GM10266 (cell line): ENCODE results near the gene ABCB11.

Experiments used
- DNase-seq: peaks from one replicate; pipeline ENCODE4 v3.0.0; 2012; ENCODE audit errors: extremely low spot score
- TF ChIP-seq, protein P1 (sequence below): IDR thresholded peaks from 2 replicates; pipeline ENCODE4 v1.5.1; 2012; ENCODE audit warnings: mild to moderate bottlenecking, low read depth; ENCODE audit not compliant: control insufficient read depth, insufficient read depth; ENCODE audit errors: missing control alignments

ABCB11 gene

GRCh38 chr2:168992026-168992425, 39.1 kb downstream of the ABCB11 start:
- TF ChIP-seq, protein P1, sequence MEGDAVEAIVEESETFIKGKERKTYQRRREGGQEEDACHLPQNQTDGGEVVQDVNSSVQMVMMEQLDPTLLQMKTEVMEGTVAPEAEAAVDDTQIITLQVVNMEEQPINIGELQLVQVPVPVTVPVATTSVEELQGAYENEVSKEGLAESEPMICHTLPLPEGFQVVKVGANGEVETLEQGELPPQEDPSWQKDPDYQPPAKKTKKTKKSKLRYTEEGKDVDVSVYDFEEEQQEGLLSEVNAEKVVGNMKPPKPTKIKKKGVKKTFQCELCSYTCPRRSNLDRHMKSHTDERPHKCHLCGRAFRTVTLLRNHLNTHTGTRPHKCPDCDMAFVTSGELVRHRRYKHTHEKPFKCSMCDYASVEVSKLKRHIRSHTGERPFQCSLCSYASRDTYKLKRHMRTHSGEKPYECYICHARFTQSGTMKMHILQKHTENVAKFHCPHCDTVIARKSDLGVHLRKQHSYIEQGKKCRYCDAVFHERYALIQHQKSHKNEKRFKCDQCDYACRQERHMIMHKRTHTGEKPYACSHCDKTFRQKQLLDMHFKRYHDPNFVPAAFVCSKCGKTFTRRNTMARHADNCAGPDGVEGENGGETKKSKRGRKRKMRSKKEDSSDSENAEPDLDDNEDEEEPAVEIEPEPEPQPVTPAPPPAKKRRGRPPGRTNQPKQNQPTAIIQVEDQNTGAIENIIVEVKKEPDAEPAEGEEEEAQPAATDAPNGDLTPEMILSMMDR = no peak
- no peak for DNase-seq

- DNase-seq = no peak
- TF ChIP-seq, protein P1 = no peak
Observed at GRCh38 chr2:168988755-168989154, 42.4 kb downstream of the ABCB11 start.

DNA sequence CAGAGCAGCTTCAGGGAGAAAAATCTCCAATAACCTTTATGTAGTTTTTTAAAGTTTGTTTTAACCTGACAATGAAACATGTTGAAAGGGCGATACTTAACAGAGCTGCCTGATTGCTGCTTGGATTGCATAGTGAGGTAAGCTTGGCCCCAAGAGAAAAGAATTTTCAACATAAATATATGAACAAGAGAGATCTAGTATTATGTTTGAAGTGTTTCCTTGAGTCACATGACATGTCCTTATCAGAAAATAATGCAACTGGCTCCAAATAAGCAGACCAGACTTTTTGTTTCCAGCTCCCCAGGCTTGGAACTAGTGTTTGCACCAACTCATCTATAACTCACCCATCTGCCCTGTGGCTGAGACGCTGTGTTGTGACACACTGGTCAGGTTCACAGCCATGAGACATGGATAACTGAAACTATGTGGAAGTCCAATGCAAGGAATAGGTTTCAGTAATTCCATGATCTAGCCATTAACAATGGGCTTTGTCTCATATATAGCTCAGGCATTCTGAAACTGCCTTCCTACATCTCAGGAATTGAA, 44.7 kb downstream of the ABCB11 start:
- TF ChIP-seq, protein P1 = no peak
- DNase-seq = no peak

GRCh38 chr2:168981651-168982050, 49.5 kb downstream of the ABCB11 start:
- no peak for DNase-seq
- TF ChIP-seq, protein P1 = no peak

DNA sequence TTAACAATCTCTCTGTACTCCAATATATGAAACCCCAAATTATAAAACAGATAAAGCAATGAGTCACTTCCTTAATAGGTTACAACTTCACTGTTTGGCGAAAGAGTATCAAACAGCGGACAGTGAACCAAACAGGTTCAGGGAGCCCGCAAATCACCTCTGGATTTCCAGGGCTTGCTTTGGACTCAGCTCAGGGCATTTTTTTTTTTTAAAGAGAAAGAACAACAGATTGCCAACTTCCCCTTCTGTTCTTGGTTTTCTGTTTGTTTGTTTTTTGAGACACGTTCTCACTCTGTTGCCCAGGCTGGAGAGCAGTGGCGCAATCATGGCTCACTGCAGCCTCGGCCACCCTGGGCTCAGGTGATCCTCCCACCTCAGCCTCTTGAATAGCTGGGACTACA, 52.7 kb downstream of the ABCB11 start:
- DNase-seq = no peak
- TF ChIP-seq, protein P1 = no peak

- TF ChIP-seq, protein P1 = no peak
- no peak for DNase-seq
Observed at GRCh38 chr2:168977608-168978007, 53.5 kb downstream of the ABCB11 start.

DNA sequence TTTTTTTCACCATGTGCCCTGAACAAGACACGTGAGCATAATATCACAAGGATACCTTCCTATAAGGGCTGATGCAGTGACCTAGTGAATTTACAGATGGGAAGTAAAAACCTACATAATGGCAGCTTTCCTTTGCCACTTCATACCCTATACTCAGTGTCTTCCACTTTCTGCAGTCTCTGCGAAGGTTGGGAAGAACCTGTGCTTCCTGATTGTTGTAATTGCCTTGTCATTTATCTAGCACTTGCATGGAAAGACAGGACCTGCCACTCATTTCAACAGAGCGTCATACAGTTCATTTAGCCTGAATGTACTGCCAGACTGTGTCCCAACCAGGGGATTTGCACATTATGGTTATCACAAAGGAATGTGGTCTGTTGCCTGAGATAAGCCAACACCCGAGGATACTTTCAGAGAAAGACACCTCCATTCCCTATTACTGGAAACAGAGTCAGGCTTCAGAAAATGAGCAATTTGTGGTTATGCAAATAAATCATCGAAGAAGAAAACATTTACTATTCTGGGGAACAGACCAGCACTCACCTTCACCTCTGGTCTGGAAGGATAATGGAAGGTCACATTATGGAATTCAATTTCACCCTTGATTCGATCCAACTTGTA, 55.0 kb downstream of the ABCB11 start:
- TF ChIP-seq, protein P1 = no peak
- DNase-seq = no peak
